Measurements from ENCODE around the gene ZNF227.
"Not testable (repeated sequence)": the region's sequence is repeated elsewhere in the genome, so short reads cannot be mapped to it uniquely, and the experiment has no call there.

ZNF227 gene

GRCh38 chr19:44204772-44205171 is 7.6 kb upstream of the ZNF227 start:
- in situ Hi-C loops (cut with MboI; ENCODE audit: low pct_unique_long_range_greater_than_20kb, low sequenced_read_pairs, unreplicated experiment), result no loop called here
- no peak for DNase-seq (ENCODE audit: low spot score)
- TF ChIP-seq CTCF (IDR thresholded peaks at IDR 0.05; ENCODE audit: extremely low read depth, insufficient read depth, missing control alignments), result no peak

DNA sequence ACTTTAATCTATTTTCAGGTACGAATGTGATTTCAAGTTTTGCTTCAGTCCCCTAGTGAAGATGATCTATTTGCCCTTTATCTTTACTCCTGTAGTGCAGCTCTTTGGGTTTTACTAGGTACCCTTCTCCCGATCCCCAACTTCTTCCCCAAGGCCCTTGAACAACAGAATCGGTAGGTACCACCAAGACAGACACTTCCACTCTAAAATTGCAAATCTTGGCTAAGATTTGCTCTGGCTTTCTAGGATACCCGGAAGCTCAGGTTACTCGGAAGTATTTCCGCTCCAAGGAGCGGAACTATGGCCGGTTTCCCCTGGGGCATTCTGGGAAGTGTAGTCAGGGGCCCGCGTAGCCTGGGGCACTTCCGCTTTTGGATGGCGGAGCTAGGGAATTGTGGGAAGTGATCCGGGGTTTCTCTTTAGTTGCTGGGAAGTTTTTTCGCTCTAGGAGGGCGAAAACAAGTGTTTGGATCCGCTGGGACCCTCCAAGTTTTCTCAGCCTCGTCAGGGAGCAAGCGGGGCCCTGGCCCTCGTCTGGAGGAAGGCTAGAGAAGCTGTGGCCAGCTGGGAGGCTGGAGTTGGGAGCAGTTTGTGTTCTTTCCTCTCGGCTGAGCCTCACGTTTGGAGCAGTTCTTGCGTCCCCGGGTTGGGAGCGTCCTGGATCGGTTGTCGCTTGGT is 5.1 kb upstream of the ZNF227 start:
- DNase-seq (ENCODE audit: low spot score), result peak; percentile 83
- in situ Hi-C loops (cut with MboI; ENCODE audit: low pct_unique_long_range_greater_than_20kb, low sequenced_read_pairs, unreplicated experiment), result no loop called here
- TF ChIP-seq CTCF (IDR thresholded peaks at IDR 0.05; ENCODE audit: extremely low read depth, insufficient read depth, missing control alignments), result no peak

- in situ Hi-C loops (cut with MboI; ENCODE audit: low pct_unique_long_range_greater_than_20kb, low sequenced_read_pairs, unreplicated experiment), result no loop called here
- no peak for TF ChIP-seq CTCF (IDR thresholded peaks at IDR 0.05; ENCODE audit: extremely low read depth, insufficient read depth, missing control alignments)
These were observed 574 bp downstream of the ZNF227 start for GRCh38 chr19:44212866-44213346.

DNA sequence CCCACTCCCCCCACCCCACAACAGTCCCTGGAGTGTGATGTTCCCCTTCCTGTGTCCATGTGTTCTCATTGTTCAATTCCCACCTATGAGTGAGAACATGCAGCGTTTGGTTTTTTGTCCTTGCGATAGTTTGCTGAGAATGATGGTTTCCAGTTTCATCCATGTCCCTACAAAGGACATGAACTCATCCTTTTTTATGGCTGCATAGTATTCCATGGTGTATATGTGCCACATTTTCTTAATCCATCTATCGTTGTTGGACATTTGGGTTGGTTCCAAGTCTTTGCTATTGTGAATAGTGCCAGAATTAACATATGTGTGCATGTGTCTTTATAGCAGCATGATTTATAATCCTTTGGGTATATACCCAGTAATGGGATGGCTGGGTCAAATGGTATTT is 7.6 kb downstream of the ZNF227 start:
- in situ Hi-C loops (cut with MboI; ENCODE audit: low pct_unique_long_range_greater_than_20kb, low sequenced_read_pairs, unreplicated experiment); DNase-seq (ENCODE audit: low spot score): not testable (repeated sequence)

More at GRCh38 chr19:44212866-44213346, 574 bp downstream of the ZNF227 start:
- DNase-seq (ENCODE audit: low spot score), result no peak

- in situ Hi-C loops (cut with MboI; ENCODE audit: low pct_unique_long_range_greater_than_20kb, low sequenced_read_pairs, unreplicated experiment); DNase-seq (ENCODE audit: low spot score): not testable (repeated sequence)
These were observed 8.4 kb downstream of the ZNF227 start for GRCh38 chr19:44220761-44221160.

DNA sequence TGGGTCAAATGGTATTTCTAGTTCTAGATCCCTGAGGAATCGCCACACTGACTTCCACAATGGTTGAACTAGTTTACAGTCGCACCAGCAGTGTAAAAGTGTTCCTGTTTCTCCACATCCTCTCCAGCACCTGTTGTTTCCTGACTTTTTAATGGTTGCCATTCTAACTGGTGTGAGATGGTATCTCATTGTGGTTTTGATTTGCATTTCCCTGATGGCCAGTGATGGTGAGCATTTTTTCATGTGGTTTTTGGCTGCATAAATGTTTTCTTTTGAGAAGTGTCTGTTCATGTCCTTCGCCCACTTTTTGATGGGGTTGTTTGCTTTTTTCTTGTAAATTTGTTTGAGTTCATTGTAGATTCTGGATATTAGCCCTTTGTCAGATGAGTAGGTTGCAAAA is 9.0 kb downstream of the ZNF227 start:
- in situ Hi-C loops (cut with MboI; ENCODE audit: low pct_unique_long_range_greater_than_20kb, low sequenced_read_pairs, unreplicated experiment); DNase-seq (ENCODE audit: low spot score): not testable (repeated sequence)

GRCh38 chr19:44228318-44228717 is 16.0 kb downstream of the ZNF227 start:
- in situ Hi-C loops (cut with MboI; ENCODE audit: low pct_unique_long_range_greater_than_20kb, low sequenced_read_pairs, unreplicated experiment), result no loop called here
- DNase-seq (ENCODE audit: low spot score), result no peak
- TF ChIP-seq CTCF (IDR thresholded peaks at IDR 0.05; ENCODE audit: extremely low read depth, insufficient read depth, missing control alignments), result no peak

DNA sequence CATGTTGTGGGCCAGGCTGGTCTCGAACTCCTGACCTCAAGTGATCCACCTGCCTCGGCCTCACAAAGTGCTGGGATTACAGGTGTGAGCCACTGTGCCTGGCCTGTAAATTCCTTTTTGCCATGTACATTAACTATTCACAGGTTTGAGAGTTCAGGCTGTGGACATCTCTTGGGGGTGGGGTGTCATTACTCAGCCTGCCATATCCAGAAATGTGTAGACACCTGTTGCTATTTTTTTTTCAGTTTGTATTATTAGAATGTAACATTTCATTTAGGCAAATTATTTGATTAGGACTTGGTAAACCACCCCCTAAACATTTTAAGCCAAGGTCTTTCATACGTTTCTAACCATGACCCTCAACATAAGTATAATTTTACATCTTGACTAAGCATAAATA is 20.5 kb downstream of the ZNF227 start:
- no peak for DNase-seq (ENCODE audit: low spot score)
- no peak for TF ChIP-seq CTCF (IDR thresholded peaks at IDR 0.05; ENCODE audit: extremely low read depth, insufficient read depth, missing control alignments)
- in situ Hi-C loops (cut with MboI; ENCODE audit: low pct_unique_long_range_greater_than_20kb, low sequenced_read_pairs, unreplicated experiment), result no loop called here
